Lung (tissue), 12 donors: Measurements from ENCODE around the gene PLVAP. TPM values are rescaled to one million over a fixed set of nuclear protein-coding genes. Genes with fewer than 3 reads are reported as not detected.

ENCODE experiments used
- ATAC-seq: fragments of 200-7000 bp; cut with Tn5 transposase; one replicate; pipeline ENCODE4 v1.9.1; 2020; ENCODE audit warnings: moderate number of reproducible peaks; ENCODE audit not compliant: insufficient read depth, low FRiP score
- DNase-seq, 3 donors: peaks; one replicate each; pipeline ENCODE4 v3.0.0-alpha.2; 2013 to 2017
- H3K27ac ChIP-seq, 2 donors: one replicate each; pipeline ENCODE4 v1.5.1; 2013; ENCODE audit warnings: mild to moderate bottlenecking in 2 of 2, moderate library complexity in 2 of 2, control low read depth in 1 of 2, inconsistent platforms in 1 of 2, low read depth in 1 of 2, low read length in 1 of 2
- H3K27me3 ChIP-seq, 3 donors: one replicate each; pipeline ENCODE4 v1.5.1; 2013; ENCODE audit warnings: low read length in 2 of 3; ENCODE audit not compliant: control insufficient read depth in 3 of 3, insufficient read depth in 3 of 3
- H3K36me3 ChIP-seq, 4 donors: one replicate each; pipeline ENCODE4 v1.5.1; 2013; ENCODE audit warnings: low read length in 4 of 4, mild to moderate bottlenecking in 1 of 4, moderate library complexity in 1 of 4; ENCODE audit not compliant: control insufficient read depth in 4 of 4, insufficient read depth in 4 of 4
- H3K4me1 ChIP-seq, 5 donors: one replicate each; pipeline ENCODE4 v1.5.1; 2013; ENCODE audit warnings: low read length in 5 of 5, mild to moderate bottlenecking in 2 of 5, moderate library complexity in 1 of 5; ENCODE audit not compliant: control insufficient read depth in 5 of 5, insufficient read depth in 5 of 5
- H3K4me3 ChIP-seq: one replicate; pipeline ENCODE4 v1.5.1; 2013; ENCODE audit warnings: mild to moderate bottlenecking, control low read depth, moderate library complexity
- H3K9ac ChIP-seq, 2 donors: one replicate each; pipeline ENCODE4 v1.5.1; 2013; ENCODE audit warnings: low read length in 2 of 2, control low read depth in 1 of 2; ENCODE audit not compliant: insufficient read depth in 1 of 2
- H3K9me3 ChIP-seq, 4 donors: one replicate each; pipeline ENCODE4 v1.5.1; 2013; ENCODE audit warnings: low read length in 3 of 4, mild to moderate bottlenecking in 1 of 4, moderate library complexity in 1 of 4; ENCODE audit not compliant: control insufficient read depth in 4 of 4, insufficient read depth in 3 of 4
- WGBS, 2 donors: extraction: QIAGEN DNeasy Blood & Tissue Kit; methylation state at CpG; one replicate each; pipeline ENCODE4 v1.1.7; 2013; 5-methylcytosine and 5-hydroxymethylcytosine counted together
- polyA plus RNA-seq, 2 donors: library from polyadenylated mRNA; stranded (reverse); fragments of 200-250 nt; gene quantifications; one replicate each; pipeline ENCODE4 v1.2.1, GENCODE V29; 2013
- total RNA-seq, 2 donors: library from RNA; depleted of rRNA in 1 of 2; stranded (reverse); fragments of >200 nt in 1 of 2; gene quantifications; one replicate each; pipeline ENCODE4 v1.2.1, GENCODE V29; 2014 to 2021
- TF ChIP-seq, protein P1 (sequence below): IDR thresholded peaks from 2 replicates; pipeline ENCODE4 v1.5.1; 2012; ENCODE audit warnings: mild to moderate bottlenecking; ENCODE audit errors: control extremely low read depth, extremely low read depth
- donor health status: control.
- donor health status: control.
- donor health status: Bipolar disorder and iron deficiency.
- donor health status: healthy.
- donor health status: DM: yes; HTN: yes; CAD: no.

The PLVAP gene
- total and polyA plus RNA-seq, 4 donors = 6.4 to 55.0 (median 25.8) TPM

DNA sequence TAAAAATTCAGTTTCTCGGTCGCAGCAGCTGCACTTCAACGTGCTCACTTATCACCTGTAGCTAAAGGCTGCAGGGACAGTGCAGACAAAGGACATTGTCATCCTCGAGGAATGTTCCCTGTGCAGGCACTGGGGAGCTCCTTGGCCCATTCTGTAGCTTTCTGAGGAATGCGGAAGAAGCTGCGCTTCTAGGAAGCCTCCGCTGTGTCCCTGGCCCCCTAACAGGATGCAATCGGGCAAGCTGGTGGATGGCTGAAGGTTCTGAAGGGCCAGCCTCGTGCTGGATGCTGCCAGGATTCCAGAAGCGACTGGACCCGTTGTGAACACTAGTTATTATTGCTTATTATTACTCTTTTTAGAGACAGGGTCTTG is 50.6 kb downstream of the PLVAP start:
- DNase-seq (no peak), ATAC-seq (no peak)
- Histone ChIP-seq H3K4me1 (peaks cover 0 to 8% (median 6%) of the 10 kb centered on the region in 5 donors), H3K9ac (no peak overlapping the region), H3K27me3 (peaks cover 0 to 9% (median 2%) of the 10 kb centered on the region in 3 donors), H3K4me3 (no peak overlapping the region), H3K27ac (no peak overlapping the region), H3K9me3 (peaks cover 0 to under 1% (median 0%) of the 10 kb centered on the region in 4 donors), H3K36me3 (peaks cover 0 to 18% (median 4%) of the 10 kb centered on the region in 4 donors)
- 83 to 88% methylated on average over 11 of the region's 11 CpGs for WGBS, 2 donors
- TF ChIP-seq, protein P1, sequence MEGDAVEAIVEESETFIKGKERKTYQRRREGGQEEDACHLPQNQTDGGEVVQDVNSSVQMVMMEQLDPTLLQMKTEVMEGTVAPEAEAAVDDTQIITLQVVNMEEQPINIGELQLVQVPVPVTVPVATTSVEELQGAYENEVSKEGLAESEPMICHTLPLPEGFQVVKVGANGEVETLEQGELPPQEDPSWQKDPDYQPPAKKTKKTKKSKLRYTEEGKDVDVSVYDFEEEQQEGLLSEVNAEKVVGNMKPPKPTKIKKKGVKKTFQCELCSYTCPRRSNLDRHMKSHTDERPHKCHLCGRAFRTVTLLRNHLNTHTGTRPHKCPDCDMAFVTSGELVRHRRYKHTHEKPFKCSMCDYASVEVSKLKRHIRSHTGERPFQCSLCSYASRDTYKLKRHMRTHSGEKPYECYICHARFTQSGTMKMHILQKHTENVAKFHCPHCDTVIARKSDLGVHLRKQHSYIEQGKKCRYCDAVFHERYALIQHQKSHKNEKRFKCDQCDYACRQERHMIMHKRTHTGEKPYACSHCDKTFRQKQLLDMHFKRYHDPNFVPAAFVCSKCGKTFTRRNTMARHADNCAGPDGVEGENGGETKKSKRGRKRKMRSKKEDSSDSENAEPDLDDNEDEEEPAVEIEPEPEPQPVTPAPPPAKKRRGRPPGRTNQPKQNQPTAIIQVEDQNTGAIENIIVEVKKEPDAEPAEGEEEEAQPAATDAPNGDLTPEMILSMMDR = no peak

DNA sequence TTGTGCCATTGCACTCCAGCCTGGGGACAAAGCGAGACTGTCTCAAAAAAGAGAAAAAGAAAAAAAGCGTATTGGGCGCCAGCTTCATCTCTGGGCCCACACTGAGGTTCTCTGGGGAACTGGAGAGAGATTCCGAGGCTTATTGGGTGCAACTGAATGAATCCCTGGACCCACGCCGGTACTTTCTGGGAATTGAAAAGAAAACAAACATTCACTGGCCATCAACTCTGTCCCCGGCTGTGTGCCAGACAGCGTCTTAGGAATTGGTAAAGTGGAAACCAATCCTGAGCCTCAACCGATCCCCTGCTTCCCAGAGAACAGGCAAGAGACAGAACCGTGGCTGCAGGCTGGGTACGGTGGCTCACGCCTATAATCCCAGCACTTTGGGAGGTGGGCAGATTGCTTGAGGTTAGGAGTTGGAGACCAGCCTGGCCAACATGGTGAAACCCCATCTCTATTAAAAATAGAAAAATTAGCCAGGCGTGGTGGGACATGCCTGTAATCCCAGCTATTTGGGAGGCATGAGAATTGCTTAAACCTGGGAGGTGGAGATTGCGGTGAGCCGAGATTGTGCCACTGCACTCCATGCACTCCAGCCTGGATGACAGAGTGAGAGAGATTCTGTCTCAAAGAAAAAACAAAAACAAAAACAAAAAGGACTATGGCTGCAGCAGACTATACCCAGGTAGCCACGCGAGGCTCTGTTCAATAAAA is 51.1 kb downstream of the PLVAP start:
- peaks cover 0 to 21% (median 6%) of the 10 kb centered on the region in 4 donors for H3K36me3 ChIP-seq
- TF ChIP-seq, protein P1 = no peak
- no peak for DNase-seq
- WGBS, 2 donors = 80 to 87% methylated on average over 17 of the region's 17 CpGs
- no peak overlapping the region for H3K9ac ChIP-seq
- no peak for ATAC-seq
- peaks cover 0 to 2% (median 0%) of the 10 kb centered on the region in 4 donors for H3K9me3 ChIP-seq
- no peak overlapping the region for H3K27ac ChIP-seq
- H3K4me3 ChIP-seq = no peak overlapping the region
- peaks cover 0 to 9% (median 2%) of the 10 kb centered on the region in 3 donors for H3K27me3 ChIP-seq
- H3K4me1 ChIP-seq = peaks cover 0 to 8% (median 6%) of the 10 kb centered on the region in 5 donors

DNA sequence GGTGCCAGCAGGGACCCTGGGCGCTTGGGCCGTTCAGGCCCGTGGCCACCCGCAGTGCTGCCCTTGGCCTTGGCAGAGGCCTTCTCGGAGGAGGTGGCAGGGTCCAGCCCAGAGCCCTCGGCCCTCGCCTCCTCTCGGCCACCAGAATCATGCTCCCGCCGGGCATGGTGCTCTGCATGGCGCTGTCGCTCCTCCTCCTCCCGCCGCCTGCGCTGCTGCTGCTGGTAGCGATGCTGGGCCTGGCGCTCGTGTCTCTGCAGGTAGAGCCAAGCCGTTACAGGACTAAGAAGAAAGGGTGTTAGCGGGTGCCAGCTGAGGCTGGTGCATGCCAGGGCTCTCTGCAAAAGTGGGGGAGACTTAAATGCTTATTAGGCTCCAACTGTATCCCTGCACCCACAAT is 52.0 kb downstream of the PLVAP start:
- TF ChIP-seq, protein P1 = no peak
- Histone ChIP-seq H3K9me3 (peaks cover 0 to 2% (median 0%) of the 10 kb centered on the region in 4 donors), H3K36me3 (peaks cover 0 to 28% (median 7%) of the 10 kb centered on the region in 4 donors), H3K27me3 (peaks cover 0 to 5% (median 0%) of the 10 kb centered on the region in 3 donors), H3K4me1 (peaks cover 0 to 8% (median 6%) of the 10 kb centered on the region in 5 donors), H3K4me3 (no peak overlapping the region), H3K27ac (no peak overlapping the region), H3K9ac (no peak overlapping the region)
- DNase-seq = no peak
- WGBS, 2 donors = 95 to 97% methylated on average over 20 of the region's 20 CpGs
- no peak for ATAC-seq
